ELF-1 (cell line): ENCODE data around the gene HSPG2.
A peak's percentile ranks its signal among the peaks of the same experiment; 100 is the strongest.
"Not testable (repeated sequence)": the region's sequence is repeated elsewhere in the genome, so short reads cannot be mapped to it uniquely, and the experiment has no call there.

ENCODE experiments used
- DNase-seq: peaks from one replicate; pipeline ENCODE4 v3.0.0-alpha.2; 2016; ENCODE audit warnings: low read depth, low spot score

Gene HSPG2

GRCh38 chr1:21827141-21827679 is 109.9 kb downstream of the HSPG2 start:
- DNase-seq, result no peak

GRCh38 chr1:21826694-21827093 is 110.4 kb downstream of the HSPG2 start:
- not testable (repeated sequence) for DNase-seq

- DNase-seq, result no peak
Observed at GRCh38 chr1:21825393-21825792, 111.7 kb downstream of the HSPG2 start.

GRCh38 chr1:21824926-21825325 is 112.2 kb downstream of the HSPG2 start:
- DNase-seq, result no peak

- no peak for DNase-seq
Observed at GRCh38 chr1:21823980-21824702, 113.0 kb downstream of the HSPG2 start.

GRCh38 chr1:21823206-21823979 is 113.7 kb downstream of the HSPG2 start:
- DNase-seq, result no peak

GRCh38 chr1:21822349-21822748 is 114.8 kb downstream of the HSPG2 start:
- peak; percentile 28 for DNase-seq

GRCh38 chr1:21821385-21822019 is 115.6 kb downstream of the HSPG2 start:
- DNase-seq, result no peak

GRCh38 chr1:21820597-21821232 is 116.4 kb downstream of the HSPG2 start:
- no peak for DNase-seq

GRCh38 chr1:21818656-21819055 is 118.5 kb downstream of the HSPG2 start:
- peak; percentile 40 for DNase-seq

GRCh38 chr1:21816602-21817302 is 120.4 kb downstream of the HSPG2 start:
- no peak for DNase-seq

- no peak for DNase-seq
Observed at GRCh38 chr1:21815724-21816321, 121.3 kb downstream of the HSPG2 start.

GRCh38 chr1:21814981-21815582 is 122.0 kb downstream of the HSPG2 start:
- no peak for DNase-seq

GRCh38 chr1:21814241-21814918 is 122.7 kb downstream of the HSPG2 start:
- DNase-seq, result peak; percentile 77

- no peak for DNase-seq
Observed at GRCh38 chr1:21813542-21813941, 123.6 kb downstream of the HSPG2 start.

GRCh38 chr1:21811875-21812305 is 125.2 kb downstream of the HSPG2 start, which contains the start of gene LDLRAD2:
LDLRAD2 (plus strand) TSS chr1:21812265; CDS start chr1:21812452, 187 bp downstream.
- no peak for DNase-seq

- no peak for DNase-seq
Observed at GRCh38 chr1:21804536-21804935, 132.6 kb downstream of the HSPG2 start.

GRCh38 chr1:21801100-21801499 is 136.0 kb downstream of the HSPG2 start:
- DNase-seq, result no peak

- no peak for DNase-seq
Observed at GRCh38 chr1:21799730-21800129, 137.4 kb downstream of the HSPG2 start.

- DNase-seq, result no peak
Observed at GRCh38 chr1:21795075-21795474, 142.0 kb downstream of the HSPG2 start.
